Thoracic aorta (tissue), 2 donors: ENCODE data around the gene FKBP8. TPM values are rescaled to one million over a fixed set of nuclear protein-coding genes. Genes with fewer than 3 reads are reported as not detected.

Source experiments
- ATAC-seq: fragments of 150-250 bp; one replicate; pipeline ENCODE4 v1.8.0; 2017; ENCODE audit warnings: low read depth; ENCODE audit not compliant: insufficient number of reproducible peaks, low FRiP score
- DNase-seq: peaks from one replicate; pipeline ENCODE4 v3.0.0-alpha.2; 2020; ENCODE audit warnings: low spot score
- H3K27ac ChIP-seq, 2 donors: fragments of 200-600 bp; sonication (generic); 1 replicate in 1 of 2; 2 replicates in 1 of 2; pipeline ENCODE4 v1.5.1; 2016; ENCODE audit warnings: mild to moderate bottlenecking in 2 of 2, moderate library complexity in 2 of 2
- H3K27me3 ChIP-seq: fragments of 200-600 bp; sonication (generic); replicated peaks from 2 replicates; pipeline ENCODE4 v1.6.0; 2016; ENCODE audit warnings: mild to moderate bottlenecking; ENCODE audit not compliant: insufficient read depth
- H3K36me3 ChIP-seq: fragments of 200-600 bp; sonication (generic); one replicate; pipeline ENCODE4 v1.5.1; 2016
- H3K4me1 ChIP-seq, 2 donors: fragments of 200-600 bp; sonication (generic); 1 replicate in 1 of 2; 2 replicates in 1 of 2; pipeline versions ENCODE4 v1.5.1 to v1.6.0; 2016; ENCODE audit warnings: low read depth in 2 of 2, mild to moderate bottlenecking in 1 of 2; ENCODE audit not compliant: control insufficient read depth in 1 of 2
- H3K4me3 ChIP-seq: fragments of 200-600 bp; sonication (generic); 2 replicates; pipeline ENCODE4 v1.5.1; 2016; ENCODE audit warnings: mild to moderate bottlenecking
- H3K9me3 ChIP-seq: fragments of 200-600 bp; sonication (generic); 2 replicates; pipeline ENCODE4 v1.5.1; 2016
- total RNA-seq, 2 donors: library from RNA; depleted of rRNA; stranded (reverse); fragments of >200 nt; gene quantifications; one replicate each; pipeline versions ENCODE4 v1.1.0 to v1.2.3, GENCODE V29; 2016
- TF ChIP-seq, protein P1 (sequence below): fragments of 200-600 bp; sonication (generic); IDR thresholded peaks from one replicate; pipeline ENCODE4 v1.5.1; 2019; ENCODE audit warnings: antibody characterized with exemption

FKBP8 gene
- total RNA-seq, 2 donors from 2014 or later, result 237 to 446 TPM

DNA sequence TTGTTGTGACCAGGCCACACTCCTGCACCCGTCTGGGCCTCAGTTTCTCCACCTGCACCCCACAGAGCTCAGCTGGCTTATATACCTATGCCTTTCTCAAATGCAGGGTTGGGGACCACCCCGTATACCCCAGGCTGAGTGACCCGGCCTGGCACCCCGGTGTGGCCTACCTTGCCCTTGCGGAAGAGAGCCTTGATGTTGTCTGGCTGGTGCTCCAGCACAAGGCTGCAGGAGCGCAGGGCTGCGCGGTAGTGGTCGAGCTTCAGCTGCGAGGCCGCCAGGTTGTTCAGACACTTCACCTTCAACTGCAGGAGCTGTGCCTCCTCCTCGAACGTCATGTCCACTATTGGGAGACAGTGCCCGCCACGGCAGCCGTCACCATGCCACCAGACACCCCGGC is 5.9 kb downstream of the FKBP8 start:
- Histone ChIP-seq H3K27ac (no peak overlapping the region), H3K9me3 (no peaks in the 10 kb centered on the region), H3K4me1 (peaks cover 10 to 14% of the 10 kb centered on the region in 2 donors), H3K4me3 (no peak overlapping the region), H3K27me3 (no peaks in the 10 kb centered on the region), H3K36me3 (peaks cover 51% of the 10 kb centered on the region)
- TF ChIP-seq, protein P1, sequence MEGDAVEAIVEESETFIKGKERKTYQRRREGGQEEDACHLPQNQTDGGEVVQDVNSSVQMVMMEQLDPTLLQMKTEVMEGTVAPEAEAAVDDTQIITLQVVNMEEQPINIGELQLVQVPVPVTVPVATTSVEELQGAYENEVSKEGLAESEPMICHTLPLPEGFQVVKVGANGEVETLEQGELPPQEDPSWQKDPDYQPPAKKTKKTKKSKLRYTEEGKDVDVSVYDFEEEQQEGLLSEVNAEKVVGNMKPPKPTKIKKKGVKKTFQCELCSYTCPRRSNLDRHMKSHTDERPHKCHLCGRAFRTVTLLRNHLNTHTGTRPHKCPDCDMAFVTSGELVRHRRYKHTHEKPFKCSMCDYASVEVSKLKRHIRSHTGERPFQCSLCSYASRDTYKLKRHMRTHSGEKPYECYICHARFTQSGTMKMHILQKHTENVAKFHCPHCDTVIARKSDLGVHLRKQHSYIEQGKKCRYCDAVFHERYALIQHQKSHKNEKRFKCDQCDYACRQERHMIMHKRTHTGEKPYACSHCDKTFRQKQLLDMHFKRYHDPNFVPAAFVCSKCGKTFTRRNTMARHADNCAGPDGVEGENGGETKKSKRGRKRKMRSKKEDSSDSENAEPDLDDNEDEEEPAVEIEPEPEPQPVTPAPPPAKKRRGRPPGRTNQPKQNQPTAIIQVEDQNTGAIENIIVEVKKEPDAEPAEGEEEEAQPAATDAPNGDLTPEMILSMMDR, result no peak
- no peak for DNase-seq
- ATAC-seq, result no peak

GRCh38 chr19:18536475-18536874 is 6.9 kb downstream of the FKBP8 start:
- no peak for DNase-seq
- no peaks in the 10 kb centered on the region for H3K9me3 ChIP-seq
- H3K27ac ChIP-seq, result no peak overlapping the region
- H3K4me1 ChIP-seq, result peaks cover 0 to 4% of the 10 kb centered on the region in 2 donors
- H3K27me3 ChIP-seq, result no peaks in the 10 kb centered on the region
- TF ChIP-seq, protein P1, result no peak
- no peak for ATAC-seq
- H3K4me3 ChIP-seq, result no peak overlapping the region
- H3K36me3 ChIP-seq, result peaks cover 57% of the 10 kb centered on the region

GRCh38 chr19:18533058-18533457 is 10.3 kb downstream of the FKBP8 start:
- TF ChIP-seq, protein P1, result no peak
- H3K4me3 ChIP-seq, result no peak overlapping the region
- H3K36me3 ChIP-seq, result peaks cover 44% of the 10 kb centered on the region
- H3K27ac ChIP-seq, result no peak overlapping the region
- ATAC-seq (no peak), DNase-seq (no peak)
- H3K4me1 ChIP-seq, result no peaks in the 10 kb centered on the region
- H3K27me3 ChIP-seq, result no peaks in the 10 kb centered on the region
- H3K9me3 ChIP-seq, result no peaks in the 10 kb centered on the region

DNA sequence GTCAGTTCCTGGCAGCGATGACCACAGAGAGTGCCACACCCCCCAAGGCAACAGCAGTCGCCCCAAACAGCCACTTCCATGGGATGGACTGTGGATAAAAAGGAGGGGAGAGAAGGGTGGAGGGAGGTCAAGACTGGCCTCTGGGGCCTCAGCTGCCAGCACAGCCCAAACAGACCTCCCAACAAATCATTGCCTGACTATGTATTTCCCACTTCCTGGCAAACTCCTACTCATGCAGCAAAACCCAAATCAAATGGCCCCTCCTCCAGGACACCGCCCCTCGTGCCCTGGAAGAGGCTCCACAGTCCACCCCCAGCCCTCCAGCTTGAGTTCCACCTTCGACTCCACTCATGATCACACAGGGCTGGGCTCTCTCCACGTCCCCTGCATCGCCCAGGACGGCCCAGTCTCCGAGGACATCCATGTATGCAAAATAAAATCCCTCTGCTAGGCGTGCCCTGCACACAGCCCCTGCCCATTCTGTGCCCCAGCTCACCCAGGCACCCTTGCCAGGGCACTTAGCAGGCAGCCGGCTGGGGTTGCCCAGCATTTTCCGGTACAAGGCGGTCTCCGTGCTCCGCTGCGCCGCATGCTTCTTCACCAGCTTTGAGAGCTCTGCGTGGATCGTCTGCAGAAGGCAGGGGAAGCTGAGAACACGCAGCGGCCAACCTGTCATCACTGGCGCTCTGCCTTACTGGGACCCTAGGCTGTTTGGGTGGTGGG is 11.0 kb downstream of the FKBP8 start:
- no peak overlapping the region for H3K27ac ChIP-seq
- no peaks in the 10 kb centered on the region for H3K4me1 ChIP-seq
- H3K36me3 ChIP-seq, result peaks cover 37% of the 10 kb centered on the region
- DNase-seq (no peak), ATAC-seq (no peak)
- no peaks in the 10 kb centered on the region for H3K27me3 ChIP-seq
- no peaks in the 10 kb centered on the region for H3K9me3 ChIP-seq
- TF ChIP-seq, protein P1, result no peak
- H3K4me3 ChIP-seq, result no peak overlapping the region

DNA sequence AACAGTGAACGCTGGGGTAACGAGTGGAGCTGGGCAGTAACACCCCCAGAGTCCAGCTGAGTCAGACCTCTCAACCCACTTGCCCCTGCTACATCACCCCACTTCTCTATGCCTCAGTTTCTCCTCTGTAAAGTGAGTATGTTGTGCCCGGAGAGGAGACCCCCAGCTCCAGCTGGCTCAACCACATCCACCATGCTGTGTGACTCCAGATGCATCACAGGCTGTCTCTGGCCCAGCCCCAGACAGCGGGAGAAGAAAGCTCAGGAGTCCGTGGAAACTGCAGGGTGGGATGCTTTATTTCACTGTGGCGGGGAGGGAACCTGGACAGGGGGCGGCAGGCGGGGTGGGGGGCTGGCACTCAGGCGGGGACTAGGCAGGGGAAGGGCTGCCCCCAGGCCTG is 11.9 kb downstream of the FKBP8 start:
- TF ChIP-seq, protein P1, result no peak
- no peak overlapping the region for H3K4me3 ChIP-seq
- ATAC-seq (no peak), DNase-seq (no peak)
- H3K9me3 ChIP-seq, result no peaks in the 10 kb centered on the region
- H3K36me3 ChIP-seq, result peaks cover 29% of the 10 kb centered on the region
- H3K27me3 ChIP-seq, result no peaks in the 10 kb centered on the region
- H3K27ac ChIP-seq, result no peak overlapping the region
- H3K4me1 ChIP-seq, result no peaks in the 10 kb centered on the region
